Dedifferentiated amniotic fluid mesenchymal stem cell (primary cell): ENCODE measurements around the gene SERTAD2.

Experiments
- DNase-seq: peaks from one replicate; pipeline ENCODE4 v3.0.0-alpha.2; 2016; ENCODE audit errors: extremely low spot score

Gene SERTAD2

GRCh38 chr2:64672708-64673107 lies 19.0 kb upstream of the SERTAD2 start:
- no peak for DNase-seq

GRCh38 chr2:64670047-64670446 lies 16.3 kb upstream of the SERTAD2 start:
- DNase-seq, result no peak

GRCh38 chr2:64669288-64669687 lies 15.6 kb upstream of the SERTAD2 start:
- DNase-seq, result no peak

GRCh38 chr2:64668542-64668941 lies 14.8 kb upstream of the SERTAD2 start:
- DNase-seq, result no peak

GRCh38 chr2:64667535-64667934 lies 13.8 kb upstream of the SERTAD2 start:
- DNase-seq, result no peak

GRCh38 chr2:64666810-64667438 lies 13.2 kb upstream of the SERTAD2 start:
- no peak for DNase-seq

- no peak for DNase-seq
Measured at GRCh38 chr2:64665709-64666108, 12.0 kb upstream of the SERTAD2 start.

GRCh38 chr2:64663402-64663801 lies 9.7 kb upstream of the SERTAD2 start:
- DNase-seq, result no peak

- no peak for DNase-seq
Measured at GRCh38 chr2:64661741-64662169, 8.0 kb upstream of the SERTAD2 start.

GRCh38 chr2:64659252-64659651 lies 5.5 kb upstream of the SERTAD2 start:
- no peak for DNase-seq

- DNase-seq, result no peak
Measured at GRCh38 chr2:64658269-64658668, 4.6 kb upstream of the SERTAD2 start.

- no peak for DNase-seq
Measured at GRCh38 chr2:64657411-64657810, 3.7 kb upstream of the SERTAD2 start.

- no peak for DNase-seq
Measured at GRCh38 chr2:64656379-64656778, 2.7 kb upstream of the SERTAD2 start.

- DNase-seq, result no peak
Measured at GRCh38 chr2:64655873-64656272, 2.2 kb upstream of the SERTAD2 start.

GRCh38 chr2:64655018-64655664 lies 1.4 kb upstream of the SERTAD2 start:
- no peak for DNase-seq

- DNase-seq, result peak; percentile 67
Measured at GRCh38 chr2:64654063-64654811, 524 bp upstream of the SERTAD2 start.

- peak; percentile 43 for DNase-seq
Measured at GRCh38 chr2:64652231-64653108, 1.2 kb downstream of the SERTAD2 start.

- no peak for DNase-seq
Measured at GRCh38 chr2:64651590-64651989, 2.1 kb downstream of the SERTAD2 start.

GRCh38 chr2:64650722-64651338 lies 2.9 kb downstream of the SERTAD2 start:
- DNase-seq, result no peak

GRCh38 chr2:64650296-64650695 lies 3.4 kb downstream of the SERTAD2 start:
- DNase-seq, result no peak

- DNase-seq, result no peak
Measured at GRCh38 chr2:64649626-64650025, 4.1 kb downstream of the SERTAD2 start.
